HCT116 (cell line): ENCODE measurements around the gene BEST4.

ENCODE experiments used
- ATF3 ChIP-seq: IDR thresholded peaks from 2 replicates; pipeline ENCODE4 v1.6.1; 2012
- EZH2 ChIP-seq: fragments of 200-600 bp; sonication (generic); IDR thresholded peaks from 2 replicates; pipeline ENCODE4 v1.6.1; 2017; ENCODE audit warnings: antibody characterized with exemption, mixed run types
- EZH2phosphoT487 ChIP-seq: fragments of 200-600 bp; IDR thresholded peaks from 2 replicates; pipeline ENCODE4 v1.6.1; 2018; ENCODE audit warnings: antibody characterized with exemption, borderline replicate concordance
- POLR2A ChIP-seq: IDR thresholded peaks from 2 replicates; pipeline ENCODE4 v1.7.0; 2011; ENCODE audit warnings: borderline replicate concordance; ENCODE audit not compliant: insufficient read depth, insufficient read length; ENCODE audit errors: extremely low read depth
- SP1 ChIP-seq: IDR thresholded peaks from 2 replicates; pipeline ENCODE4 v1.6.1; 2012; ENCODE audit warnings: low read depth
- TF ChIP-seq, protein P1 (sequence below), 3 experiments: fragments of 200-600 bp in 1 of 3; sonication (generic) in 1 of 3; IDR thresholded peaks in 2 of 3; conservative IDR thresholded peaks in 1 of 3; 2 replicates each; pipeline ENCODE4 v1.5.1; 2012 to 2017; ENCODE audit warnings: low read depth in 2 of 3, low read length in 2 of 3, antibody characterized with exemption in 1 of 3, borderline replicate concordance in 1 of 3, control low read depth in 1 of 3, mild to moderate bottlenecking in 1 of 3, mixed read lengths in 1 of 3, mixed run types in 1 of 3, moderate library complexity in 1 of 3; ENCODE audit not compliant: insufficient read depth in 1 of 3

- TF ChIP-seq, protein P1, sequence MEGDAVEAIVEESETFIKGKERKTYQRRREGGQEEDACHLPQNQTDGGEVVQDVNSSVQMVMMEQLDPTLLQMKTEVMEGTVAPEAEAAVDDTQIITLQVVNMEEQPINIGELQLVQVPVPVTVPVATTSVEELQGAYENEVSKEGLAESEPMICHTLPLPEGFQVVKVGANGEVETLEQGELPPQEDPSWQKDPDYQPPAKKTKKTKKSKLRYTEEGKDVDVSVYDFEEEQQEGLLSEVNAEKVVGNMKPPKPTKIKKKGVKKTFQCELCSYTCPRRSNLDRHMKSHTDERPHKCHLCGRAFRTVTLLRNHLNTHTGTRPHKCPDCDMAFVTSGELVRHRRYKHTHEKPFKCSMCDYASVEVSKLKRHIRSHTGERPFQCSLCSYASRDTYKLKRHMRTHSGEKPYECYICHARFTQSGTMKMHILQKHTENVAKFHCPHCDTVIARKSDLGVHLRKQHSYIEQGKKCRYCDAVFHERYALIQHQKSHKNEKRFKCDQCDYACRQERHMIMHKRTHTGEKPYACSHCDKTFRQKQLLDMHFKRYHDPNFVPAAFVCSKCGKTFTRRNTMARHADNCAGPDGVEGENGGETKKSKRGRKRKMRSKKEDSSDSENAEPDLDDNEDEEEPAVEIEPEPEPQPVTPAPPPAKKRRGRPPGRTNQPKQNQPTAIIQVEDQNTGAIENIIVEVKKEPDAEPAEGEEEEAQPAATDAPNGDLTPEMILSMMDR (IDR thresholded peaks at IDR 0.05 in 2 of 3, conservative IDR thresholded peaks at IDR 0.05 in 1 of 3; ENCODE audit: borderline replicate concordance in 1 of 3, insufficient read depth in 1 of 3, low read depth in 2 of 3, low read length in 2 of 3), result no peak
- TF ChIP-seq POLR2A, result no peak
- no peak for TF ChIP-seq ATF3
- no peak for TF ChIP-seq SP1
- TF ChIP-seq EZH2phosphoT487, result no peak
- TF ChIP-seq EZH2, result no peak
Observed at GRCh38 chr1:44757420-44757819, 30.6 kb downstream of the BEST4 start.
